OCI-LY7 (cell line): ENCODE measurements around the gene SEPTIN10. TPM values are rescaled to one million over a fixed set of nuclear protein-coding genes. Genes with fewer than 3 reads are reported as not detected.

Source experiments
- BruUV-seq: library from RNA; stranded (reverse); fragments of 400-500 nt; replicated peaks from 2 replicates; lab custom pipeline; 2021; lab: Mats Ljungman, UMichigan
- CTCF ChIA-PET: fragments of 300-600 bp; sonication (Branson Sonifier 250); formaldehyde crosslinking; loops from one replicate; lab custom pipeline; 2022; ENCODE audit warnings: antibody characterized with exemption; ENCODE audit not compliant: unreplicated experiment; lab: Charles Lee
- POLR2A ChIA-PET: fragments of 300-600 bp; sonication (Branson Sonifier 250); formaldehyde crosslinking; loops from one replicate; lab custom pipeline; 2022; ENCODE audit warnings: antibody characterized with exemption; lab: Charles Lee
- DNase-seq: peaks from one replicate; pipeline ENCODE4 v3.0.0-alpha.2; 2015; ENCODE audit warnings: low spot score
- H2AFZ ChIP-seq: fragments of 200-600 bp; sonication (generic), shearing (Covaris generic); 2 replicates; pipeline ENCODE4 v1.6.1; 2014; ENCODE audit warnings: mild to moderate bottlenecking, antibody characterized with exemption, low read length, moderate library complexity
- H3K27ac ChIP-seq: fragments of 200-600 bp; sonication (generic); 2 replicates; pipeline ENCODE4 v1.5.1; 2014; ENCODE audit warnings: mixed run types, low read depth, mild to moderate bottlenecking, moderate library complexity, low read length, inconsistent platforms; ENCODE audit not compliant: poor library complexity, severe bottlenecking
- H3K36me3 ChIP-seq: fragments of 200-600 bp; sonication (generic); 2 replicates; pipeline ENCODE4 v1.6.1; 2014; ENCODE audit warnings: mild to moderate bottlenecking, antibody characterized with exemption, low read length, moderate library complexity, mixed read lengths; ENCODE audit not compliant: insufficient read depth
- H3K4me1 ChIP-seq: fragments of 200-600 bp; sonication (generic); 2 replicates; pipeline ENCODE4 v1.5.1; 2014; ENCODE audit warnings: mild to moderate bottlenecking, low read length; ENCODE audit not compliant: insufficient read depth, poor library complexity, severe bottlenecking
- H3K4me2 ChIP-seq: fragments of 200-600 bp; sonication (generic); 2 replicates; pipeline ENCODE4 v1.6.1; 2014; ENCODE audit warnings: mild to moderate bottlenecking, low read length
- H3K4me3 ChIP-seq: fragments of 200-600 bp; sonication (generic); 2 replicates; pipeline ENCODE4 v1.5.1; 2014; ENCODE audit warnings: mild to moderate bottlenecking, low read depth, low read length; ENCODE audit not compliant: poor library complexity, severe bottlenecking
- H3K79me2 ChIP-seq: fragments of 200-600 bp; sonication (generic); 2 replicates; pipeline ENCODE4 v1.6.1; 2016; ENCODE audit warnings: low read depth, mild to moderate bottlenecking, low read length, moderate library complexity, mixed read lengths; ENCODE audit not compliant: insufficient read depth
- H3K9me2 ChIP-seq: fragments of 200-600 bp; sonication (generic); 2 replicates; pipeline ENCODE4 v1.6.1; 2016; ENCODE audit warnings: mild to moderate bottlenecking, low read length, mixed read lengths; ENCODE audit not compliant: insufficient read depth
- H3K9me3 ChIP-seq: fragments of 200-600 bp; sonication (generic); 2 replicates; pipeline ENCODE4 v1.6.1; 2014; ENCODE audit warnings: mild to moderate bottlenecking, mixed run types, low read length, mixed read lengths
- H4K20me1 ChIP-seq: fragments of 200-600 bp; sonication (generic); 2 replicates; pipeline ENCODE4 v1.6.1; 2014; ENCODE audit warnings: mild to moderate bottlenecking, antibody characterized with exemption, low read length, moderate library complexity, mixed read lengths; ENCODE audit not compliant: insufficient read depth
- EZH2phosphoT487 ChIP-seq: fragments of 200-600 bp; sonication (generic); IDR thresholded peaks from 2 replicates; pipeline ENCODE4 v1.6.1; 2018; ENCODE audit warnings: low read depth, borderline replicate concordance, mild to moderate bottlenecking, mixed run types, antibody characterized with exemption, low read length, moderate library complexity, mixed read lengths
- intact Hi-C: fragments of 100-400 bp; cut with micrococcal nuclease; formaldehyde crosslinking; loops from one replicate; pipeline ENCODE4 v1.10.0; 2022; ENCODE audit not compliant: unreplicated experiment
- total RNA-seq, 2 experiments: library from RNA; depleted of rRNA in 1 of 2; stranded (reverse); fragments of >200 nt in 1 of 2; shearing (Covaris generic) in 1 of 2; gene quantifications; 2 replicates each; pipeline ENCODE4 v1.2.3, GENCODE V29; 2014 to 2022
- TF ChIP-seq, protein P1 (sequence below): fragments of 200-600 bp; sonication (generic); conservative IDR thresholded peaks from 2 replicates; pipeline ENCODE4 v1.5.1; 2014; ENCODE audit warnings: mild to moderate bottlenecking, antibody characterized with exemption, low read length, moderate library complexity, mixed read lengths

The SEPTIN10 gene
- total RNA-seq, 2 experiments from 2014 or later: not detected

GRCh38 chr2:109529532-109530449 lies 84.0 kb downstream of the SEPTIN10 start:
- no peaks in the 10 kb centered on the region for H3K4me1 ChIP-seq
- ChIA-PET POLR2A (interaction anchor here (0.6 kb wide), 1 partner anchor 1140 kb away, joined by 7 read pairs; no protein-coding TSS in a partner anchor), CTCF (no interaction called here)
- H3K9me3 ChIP-seq: no peaks in the 10 kb centered on the region
- no peaks in the 10 kb centered on the region for H4K20me1 ChIP-seq
- H3K9me2 ChIP-seq: no peaks in the 10 kb centered on the region
- BruUV-seq: no TSS peak
- TF ChIP-seq, protein P1, sequence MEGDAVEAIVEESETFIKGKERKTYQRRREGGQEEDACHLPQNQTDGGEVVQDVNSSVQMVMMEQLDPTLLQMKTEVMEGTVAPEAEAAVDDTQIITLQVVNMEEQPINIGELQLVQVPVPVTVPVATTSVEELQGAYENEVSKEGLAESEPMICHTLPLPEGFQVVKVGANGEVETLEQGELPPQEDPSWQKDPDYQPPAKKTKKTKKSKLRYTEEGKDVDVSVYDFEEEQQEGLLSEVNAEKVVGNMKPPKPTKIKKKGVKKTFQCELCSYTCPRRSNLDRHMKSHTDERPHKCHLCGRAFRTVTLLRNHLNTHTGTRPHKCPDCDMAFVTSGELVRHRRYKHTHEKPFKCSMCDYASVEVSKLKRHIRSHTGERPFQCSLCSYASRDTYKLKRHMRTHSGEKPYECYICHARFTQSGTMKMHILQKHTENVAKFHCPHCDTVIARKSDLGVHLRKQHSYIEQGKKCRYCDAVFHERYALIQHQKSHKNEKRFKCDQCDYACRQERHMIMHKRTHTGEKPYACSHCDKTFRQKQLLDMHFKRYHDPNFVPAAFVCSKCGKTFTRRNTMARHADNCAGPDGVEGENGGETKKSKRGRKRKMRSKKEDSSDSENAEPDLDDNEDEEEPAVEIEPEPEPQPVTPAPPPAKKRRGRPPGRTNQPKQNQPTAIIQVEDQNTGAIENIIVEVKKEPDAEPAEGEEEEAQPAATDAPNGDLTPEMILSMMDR: no peak
- TF ChIP-seq EZH2phosphoT487: no peak
- H3K4me2 ChIP-seq: no peak overlapping the region
- no peak overlapping the region for H3K27ac ChIP-seq
- intact Hi-C loops: no loop called here
- no peak overlapping the region for H2AFZ ChIP-seq
- no peak overlapping the region for H3K4me3 ChIP-seq
- DNase-seq: no peak
- H3K79me2 ChIP-seq: no peaks in the 10 kb centered on the region
- H3K36me3 ChIP-seq: no peaks in the 10 kb centered on the region

DNA sequence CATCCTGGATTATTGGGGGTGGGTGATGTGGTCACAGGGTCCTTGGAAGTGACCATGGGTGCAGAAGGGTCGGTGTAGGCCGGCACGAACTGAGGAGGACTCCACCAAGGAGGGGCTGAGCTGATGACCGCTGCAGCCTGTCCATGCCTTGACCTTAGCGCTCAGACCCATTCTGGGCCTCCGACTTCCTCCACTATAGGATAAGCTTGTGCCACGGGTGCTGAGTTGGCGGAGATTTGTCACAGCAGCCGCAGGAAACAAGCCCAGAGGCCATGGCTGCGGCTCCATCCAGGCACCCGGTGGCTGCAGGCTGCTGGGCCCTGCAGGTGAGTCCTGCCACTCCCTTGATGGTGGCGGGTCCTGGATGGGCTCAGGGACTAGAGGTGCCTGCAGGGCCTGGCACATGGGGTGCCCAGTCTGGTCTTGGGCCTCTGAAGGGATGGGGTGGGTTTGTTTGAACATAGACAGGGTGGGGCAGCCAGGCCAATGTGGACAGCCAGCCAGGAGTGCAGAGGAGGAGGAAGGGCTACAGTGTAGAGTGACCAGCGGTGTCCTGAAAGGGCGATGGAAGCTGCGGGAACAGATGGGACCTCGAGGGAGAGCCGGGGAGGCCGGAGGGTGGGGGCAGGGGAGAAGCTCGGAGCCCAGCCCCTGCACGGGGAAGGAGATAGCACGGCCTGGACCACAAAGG lies 84.8 kb downstream of the SEPTIN10 start:
- Histone ChIP-seq H2AFZ (no peak overlapping the region), H3K9me3 (no peaks in the 10 kb centered on the region), H3K79me2 (no peaks in the 10 kb centered on the region), H3K36me3 (no peaks in the 10 kb centered on the region), H3K9me2 (no peaks in the 10 kb centered on the region), H4K20me1 (no peaks in the 10 kb centered on the region), H3K4me2 (no peak overlapping the region), H3K4me1 (no peaks in the 10 kb centered on the region), H3K4me3 (no peak overlapping the region), H3K27ac (no peak overlapping the region)
- BruUV-seq: no TSS peak
- intact Hi-C loops: no loop called here
- POLR2A ChIA-PET: no interaction called here
- no peak for TF ChIP-seq EZH2phosphoT487
- TF ChIP-seq, protein P1: no peak
- DNase-seq: no peak
- CTCF ChIA-PET: no interaction called here
